Omental fat pad (tissue), 4 donors: ENCODE data around the gene SPATA1. TPM values are rescaled to one million over a fixed set of nuclear protein-coding genes. Genes with fewer than 3 reads are reported as not detected.

Experiments
- ATAC-seq: fragments of 150-250 bp; one replicate; pipeline ENCODE4 v1.9.1; 2016; ENCODE audit warnings: mild to moderate bottlenecking, moderate library complexity; ENCODE audit not compliant: low FRiP score
- DNase-seq: peaks from one replicate; pipeline ENCODE4 v3.0.0-alpha.2; 2019; ENCODE audit warnings: low spot score
- CTCF ChIP-seq, 3 donors: fragments of 450-650 bp; IDR thresholded peaks; one replicate each; pipeline ENCODE4 v1.5.1; 2016 to 2017; ENCODE audit warnings: antibody characterized with exemption in 3 of 3, mild to moderate bottlenecking in 3 of 3, moderate library complexity in 2 of 3
- total RNA-seq, 4 donors: library from RNA; depleted of rRNA; stranded (reverse); fragments of >200 nt; gene quantifications; one replicate each; pipeline ENCODE4 v1.1.0, GENCODE V29; 2016

Gene SPATA1
- total RNA-seq, 4 donors from 2014 or later = 0.31 to 7.9 (median 3.1) TPM

- no peak for TF ChIP-seq CTCF (IDR thresholded peaks at IDR 0.05)
- ATAC-seq = no peak
- no peak for DNase-seq
Observed at GRCh38 chr1:84480650-84481049, 25.5 kb upstream of the SPATA1 start.

- no peak for ATAC-seq
Observed at GRCh38 chr1:84481317-84481716, 24.9 kb upstream of the SPATA1 start.

GRCh38 chr1:84488107-84488506, 18.1 kb upstream of the SPATA1 start:
- no peak for ATAC-seq
- TF ChIP-seq CTCF (IDR thresholded peaks at IDR 0.05) = no peak
- no peak for DNase-seq

More at GRCh38 chr1:84481317-84481716, 24.9 kb upstream of the SPATA1 start:
- TF ChIP-seq CTCF (IDR thresholded peaks at IDR 0.05) = no peak
- DNase-seq = no peak

- no peak for DNase-seq
- ATAC-seq = no peak
- no peak for TF ChIP-seq CTCF (IDR thresholded peaks at IDR 0.05)
Observed at GRCh38 chr1:84489766-84490165, 16.4 kb upstream of the SPATA1 start.

GRCh38 chr1:84492726-84493125, 13.5 kb upstream of the SPATA1 start:
- DNase-seq = no peak
- no peak for TF ChIP-seq CTCF (IDR thresholded peaks at IDR 0.05)
- ATAC-seq = no peak

- no peak for DNase-seq
Observed at GRCh38 chr1:84493747-84494146, 12.4 kb upstream of the SPATA1 start.

More at GRCh38 chr1:84493747-84494146, 12.4 kb upstream of the SPATA1 start:
- no peak for TF ChIP-seq CTCF (IDR thresholded peaks at IDR 0.05)
- ATAC-seq = no peak
